ENCODE results near the gene KCNQ1OT1.

- no peak for TF ChIP-seq JUND (IDR thresholded peaks at IDR 0.05)
- TF ChIP-seq CTCF (IDR thresholded peaks at IDR 0.05; ENCODE audit: low read depth, low read length, missing input control), result no peak
Measured at GRCh38 chr11:2590965-2591754, 108.6 kb downstream of the KCNQ1OT1 start.
